HG02852 (cell line): ENCODE results near the gene KCNJ12.
"Not testable (repeated sequence)": the region's sequence is repeated elsewhere in the genome, so short reads cannot be mapped to it uniquely, and the experiment has no call there.

ENCODE experiments used
- ATAC-seq: cut with Tn5 transposase; IDR thresholded peaks from one replicate; pipeline ENCODE4 v1.9.1; 2021; ENCODE audit warnings: mild to moderate bottlenecking, moderate library complexity; ENCODE audit not compliant: unreplicated experiment

Gene KCNJ12

DNA sequence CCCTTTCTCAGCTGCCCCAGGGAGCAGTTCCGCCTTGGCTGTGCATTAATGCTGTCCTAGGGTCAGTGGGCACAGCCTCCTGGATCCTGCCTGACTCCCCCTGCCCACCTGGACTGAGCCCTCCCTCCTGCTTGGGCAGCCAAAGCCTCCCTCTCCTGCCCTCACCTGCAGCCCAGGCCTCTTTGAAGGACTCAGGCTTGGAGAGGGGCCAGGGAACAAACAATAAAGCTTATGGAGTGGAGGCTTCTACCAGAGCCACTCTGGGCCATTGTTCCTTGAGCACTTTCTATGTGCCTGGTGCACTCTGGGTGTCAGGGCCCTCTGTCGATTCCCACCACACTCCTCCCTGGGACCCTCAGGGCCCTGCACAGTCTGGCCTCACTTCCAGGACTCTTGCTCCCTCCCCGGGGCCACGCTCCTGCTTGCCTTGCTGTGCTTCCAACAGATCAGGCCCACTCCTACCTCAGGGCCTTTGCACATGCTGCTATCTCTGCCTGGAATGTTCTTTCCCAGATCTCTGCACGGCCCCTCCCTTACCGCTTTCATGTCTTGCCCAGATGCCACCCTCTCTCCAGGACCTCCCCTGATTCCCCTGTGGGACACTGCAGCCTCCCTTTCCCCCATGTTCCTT, 5.0 kb downstream of the KCNJ12 start:
- ATAC-seq, result no peak

DNA sequence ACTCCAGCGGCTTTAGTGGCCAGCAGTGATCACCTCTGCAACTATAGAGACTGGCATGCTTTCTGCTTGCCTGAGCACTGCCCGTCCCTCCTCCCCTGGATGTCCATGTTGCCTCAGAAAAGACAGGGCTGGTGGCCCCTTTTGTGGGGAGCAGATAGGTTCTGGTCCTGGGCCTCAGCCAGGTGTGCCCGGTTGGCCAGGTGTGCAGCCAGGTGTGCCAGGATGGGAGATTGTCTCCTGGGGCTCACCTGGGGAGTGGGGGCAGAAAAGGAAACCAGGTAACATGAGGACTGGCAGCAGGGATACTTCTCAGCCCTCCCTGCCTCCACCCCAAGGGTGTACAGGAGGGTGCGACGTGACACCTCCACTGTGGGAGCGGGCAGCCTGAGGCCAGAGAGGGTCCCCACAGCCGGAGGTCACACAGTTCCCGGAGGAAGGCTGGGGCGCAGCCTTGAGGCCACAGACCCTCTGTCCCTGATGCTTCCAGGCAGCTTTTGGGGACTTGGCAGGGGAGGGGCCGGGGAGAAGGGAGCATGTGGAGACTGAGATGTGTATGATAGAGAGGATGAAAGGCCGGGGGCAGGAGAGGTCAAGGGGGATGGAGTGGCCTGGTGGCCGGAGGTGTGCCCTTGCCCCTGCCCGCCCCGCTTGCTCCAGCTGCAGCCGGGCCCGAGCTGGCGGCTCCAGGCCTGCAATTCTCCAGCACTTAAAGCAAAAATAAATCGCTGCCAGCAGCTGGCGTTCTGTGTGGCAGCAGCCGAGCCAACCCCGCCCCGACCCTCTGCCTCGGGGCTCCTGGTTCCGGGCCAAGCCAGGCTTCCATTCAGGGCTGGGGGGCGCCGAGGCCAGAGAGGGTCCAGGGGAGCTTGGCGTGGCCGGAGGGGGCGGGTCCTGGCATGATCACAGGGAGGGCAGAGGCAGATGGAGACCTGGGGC, 6.7 kb downstream of the KCNJ12 start:
- no peak for ATAC-seq

GRCh38 chr17:21385281-21385845, 9.2 kb downstream of the KCNJ12 start:
- no peak for ATAC-seq

GRCh38 chr17:21387616-21388015, 11.5 kb downstream of the KCNJ12 start:
- ATAC-seq, result no peak

- ATAC-seq, result no peak
These were observed 11.9 kb downstream of the KCNJ12 start for GRCh38 chr17:21388066-21388465.

- no peak for ATAC-seq
These were observed 12.8 kb downstream of the KCNJ12 start for GRCh38 chr17:21388944-21389343.

DNA sequence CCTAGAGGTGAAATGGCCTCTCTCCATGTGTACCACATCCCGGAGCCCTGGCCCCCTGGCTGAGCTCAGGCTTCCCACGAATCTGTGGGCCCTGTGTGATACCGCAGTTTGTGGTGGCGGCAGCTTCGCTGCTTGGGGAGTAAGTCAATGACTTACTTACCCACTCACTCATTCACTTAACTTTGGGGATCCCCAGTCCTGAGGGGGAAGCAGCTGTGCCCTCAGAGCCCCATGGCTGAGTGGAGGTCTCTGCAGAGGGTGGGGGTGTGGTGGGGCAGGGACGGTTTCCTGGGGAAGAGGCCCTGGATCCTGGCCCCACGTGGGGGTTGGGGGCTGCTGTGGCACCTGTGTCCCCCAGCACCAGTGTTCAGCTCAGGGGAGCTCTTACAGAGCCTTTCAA, 13.2 kb downstream of the KCNJ12 start:
- ATAC-seq, result no peak

- no peak for ATAC-seq
These were observed 14.1 kb downstream of the KCNJ12 start for GRCh38 chr17:21390294-21390693.

GRCh38 chr17:21392266-21392665, 16.1 kb downstream of the KCNJ12 start:
- no peak for ATAC-seq

DNA sequence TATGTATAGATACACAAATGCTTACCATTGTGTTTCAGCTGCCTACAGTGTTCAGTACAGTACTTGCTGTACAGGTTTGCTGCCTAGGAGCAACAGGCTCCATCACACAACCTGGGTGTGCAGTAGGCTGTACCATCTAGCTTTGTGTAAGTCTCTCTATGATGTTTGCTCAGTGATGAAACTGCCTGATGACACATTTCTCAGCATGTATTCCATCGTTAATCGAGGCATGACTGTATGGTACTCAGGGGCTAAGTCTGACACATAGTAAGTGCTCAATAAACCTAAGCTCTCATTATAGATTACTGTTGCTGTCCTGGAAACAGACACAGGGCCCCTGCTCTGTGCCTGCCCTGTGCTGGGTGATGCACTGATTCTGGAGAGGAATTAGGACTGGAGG, 18.1 kb downstream of the KCNJ12 start:
- ATAC-seq, result no peak

DNA sequence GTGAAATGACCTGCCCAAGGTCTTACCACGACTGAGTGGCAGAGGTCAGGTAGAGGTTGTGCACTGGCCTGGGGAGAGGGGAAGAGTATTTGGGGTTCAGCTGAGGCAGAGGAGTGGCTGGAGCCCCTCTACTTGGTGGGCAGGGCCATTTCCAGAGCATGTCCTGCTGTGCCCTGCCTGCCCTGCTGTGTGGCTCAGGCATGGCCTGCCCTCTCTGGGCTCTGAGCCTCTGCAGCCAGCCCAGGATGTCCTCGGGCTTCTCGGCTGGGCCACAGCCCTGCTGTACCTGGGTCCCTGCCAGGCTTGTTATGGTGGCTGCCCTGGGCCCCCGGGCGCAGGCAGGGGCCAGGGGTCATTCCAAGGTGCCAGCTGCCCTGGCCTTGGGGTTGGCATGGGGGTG, 19.6 kb downstream of the KCNJ12 start:
- no peak for ATAC-seq

GRCh38 chr17:21396237-21396636, 20.1 kb downstream of the KCNJ12 start:
- ATAC-seq, result no peak

GRCh38 chr17:21397341-21398190, 21.4 kb downstream of the KCNJ12 start:
- no peak for ATAC-seq

DNA sequence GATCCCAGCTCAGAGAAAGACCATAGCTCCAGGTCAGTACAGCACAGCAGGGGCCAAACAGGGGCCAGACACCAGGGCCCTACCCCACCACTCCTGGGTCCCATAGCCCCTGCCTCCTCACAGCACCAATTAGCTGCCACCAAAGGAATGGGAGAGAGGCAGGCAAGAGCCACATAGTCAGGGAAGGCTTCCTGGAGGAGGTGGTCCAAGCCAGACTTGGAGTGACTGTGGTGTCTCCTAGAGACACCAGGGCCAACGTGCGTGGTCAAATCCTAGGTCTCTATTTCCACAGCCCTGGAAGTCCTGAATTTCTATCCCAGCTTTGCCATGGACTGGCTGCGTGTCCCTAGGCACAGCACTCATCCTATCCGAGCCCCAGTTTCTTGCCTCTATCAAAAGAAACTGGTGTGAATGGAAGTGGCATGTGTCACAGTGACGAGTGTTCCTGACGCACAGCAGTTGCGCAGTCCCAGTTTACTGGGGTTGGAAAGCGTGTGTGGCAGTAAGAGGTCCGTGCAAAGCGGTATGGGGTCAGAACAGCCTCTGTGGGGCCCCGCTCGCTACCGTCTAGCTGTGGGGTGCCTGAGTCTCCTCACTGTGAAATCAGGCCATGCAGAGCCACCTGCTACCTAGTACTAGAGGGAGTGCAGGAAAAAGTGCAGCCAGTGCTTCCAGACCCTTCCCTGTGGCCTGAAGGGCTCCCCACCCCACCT, 23.5 kb downstream of the KCNJ12 start:
- no peak for ATAC-seq

DNA sequence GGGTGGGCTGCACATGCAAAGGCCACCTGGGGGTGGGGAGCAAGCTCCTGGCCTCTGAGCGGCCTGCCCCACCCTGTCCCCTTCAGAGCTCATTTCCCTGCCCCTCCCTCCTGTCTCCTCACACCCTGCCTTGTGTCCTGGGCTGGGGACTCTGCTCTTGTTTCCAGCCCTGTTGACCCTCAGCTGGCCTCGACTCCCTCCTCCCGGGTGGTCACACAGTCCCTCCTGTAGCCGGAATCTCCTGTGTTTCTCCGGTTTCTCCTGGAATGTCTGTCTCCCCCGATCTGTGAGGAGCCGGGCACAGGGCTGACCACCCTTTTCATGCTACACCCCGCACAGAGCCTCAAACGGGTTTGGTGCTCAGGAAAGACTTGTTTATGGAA, 24.0 kb downstream of the KCNJ12 start:
- ATAC-seq, result not testable (repeated sequence)

DNA sequence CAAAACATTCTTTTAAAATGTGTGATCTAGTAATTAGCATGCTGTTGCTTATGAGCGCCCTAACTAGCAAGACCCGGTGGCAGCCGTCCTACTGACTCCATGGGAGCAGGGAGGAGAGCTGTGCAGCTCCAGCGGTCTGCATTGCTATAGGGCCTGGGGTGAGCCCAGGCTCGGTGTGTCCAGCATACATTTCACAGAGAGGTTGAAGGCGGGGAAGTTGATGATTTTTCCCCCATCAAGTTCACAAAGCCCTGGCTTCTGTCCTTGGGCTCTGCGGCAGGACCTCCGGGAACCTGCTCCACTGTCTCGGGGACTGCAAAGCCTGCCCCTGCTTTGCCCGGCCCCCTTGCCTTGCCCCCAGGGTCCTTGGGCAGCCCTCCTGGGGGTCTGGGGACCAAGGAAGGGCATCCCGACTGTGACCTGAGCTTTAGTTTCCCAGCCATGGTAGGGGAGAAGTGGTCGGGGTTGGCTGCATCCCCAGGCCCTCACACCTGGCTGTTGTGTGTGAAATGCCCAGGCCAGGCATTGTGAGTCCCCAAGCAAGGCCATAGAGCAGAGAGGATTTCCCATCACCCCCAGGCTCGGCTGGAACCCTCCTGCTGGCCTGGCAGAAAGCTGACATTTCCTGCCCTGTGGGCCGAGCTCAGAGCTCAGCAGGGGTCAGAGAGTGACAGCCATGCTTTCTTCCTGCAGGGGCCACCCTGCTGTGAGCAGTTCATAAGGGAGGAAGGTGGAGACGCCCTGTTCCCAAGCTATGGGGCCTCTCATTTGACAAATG, 24.8 kb downstream of the KCNJ12 start:
- no peak for ATAC-seq

DNA sequence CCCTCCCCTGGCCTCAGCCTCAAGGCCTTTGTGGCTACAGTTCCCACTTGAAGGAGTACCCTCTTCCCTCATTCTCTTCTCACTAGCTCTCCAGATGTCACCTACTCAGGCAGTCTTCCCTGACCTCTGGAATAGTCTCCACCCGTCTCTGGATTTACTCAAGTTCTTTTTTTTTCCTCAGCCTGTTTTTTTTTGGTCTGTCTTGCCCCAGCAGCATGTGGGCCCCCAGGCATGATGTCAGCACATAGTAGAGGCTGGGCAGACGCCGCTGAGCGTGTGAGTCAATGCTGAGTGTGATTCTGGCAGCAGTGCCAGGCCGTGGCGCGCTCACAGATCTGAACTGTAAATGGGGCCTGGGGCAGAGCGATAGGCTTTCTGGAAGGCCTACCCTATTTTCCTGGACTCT, 26.0 kb downstream of the KCNJ12 start:
- not testable (repeated sequence) for ATAC-seq

DNA sequence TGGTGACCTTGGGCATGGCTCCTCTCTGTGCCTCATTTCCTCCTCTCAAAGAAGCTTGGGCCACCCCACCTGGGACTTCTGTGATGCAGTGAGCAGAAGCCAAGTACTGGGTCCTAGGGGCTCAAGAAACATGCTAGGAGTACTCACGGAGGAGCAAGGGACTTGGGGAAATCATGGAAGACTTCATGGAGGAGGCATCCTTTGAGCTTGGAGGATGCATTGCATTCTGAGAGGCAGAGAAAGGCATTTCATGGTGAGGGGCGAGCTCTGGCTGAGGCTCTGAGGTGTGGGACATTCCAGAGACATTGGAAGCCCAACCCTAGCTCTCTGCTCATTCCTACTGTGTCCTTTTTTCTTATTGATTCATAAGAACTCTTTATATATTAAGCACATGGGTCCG, 26.8 kb downstream of the KCNJ12 start:
- ATAC-seq, result not testable (repeated sequence)

- not testable (repeated sequence) for ATAC-seq
These were observed 27.9 kb downstream of the KCNJ12 start for GRCh38 chr17:21404106-21404505.

DNA sequence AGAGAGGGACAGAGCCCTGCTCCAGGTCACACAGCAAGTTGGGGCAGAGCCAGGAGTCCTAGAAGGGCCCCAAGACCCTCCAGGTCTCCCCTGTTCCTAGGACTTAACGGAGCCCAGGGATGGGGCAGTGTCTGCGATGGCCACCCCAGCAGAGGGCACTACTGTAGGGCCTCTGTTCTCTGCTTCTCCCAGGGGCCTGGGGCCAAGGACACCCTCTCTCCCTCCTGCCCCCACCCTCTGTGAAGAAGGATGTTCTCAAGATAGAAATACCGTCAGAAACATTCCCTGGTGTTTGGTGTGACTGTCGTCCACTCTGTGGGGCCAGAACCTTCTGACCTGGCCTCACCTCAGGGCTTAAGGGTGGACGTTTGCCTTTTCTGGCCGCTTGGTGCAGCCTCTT, 28.4 kb downstream of the KCNJ12 start:
- ATAC-seq, result not testable (repeated sequence)
